GM18868 (cell line): ENCODE measurements around the gene SPRYD3.
A peak's percentile ranks its signal among the peaks of the same experiment; 100 is the strongest.

Experiments used
- ATAC-seq: cut with Tn5 transposase; IDR thresholded peaks from one replicate; pipeline ENCODE4 v1.9.1; 2021; ENCODE audit warnings: mild to moderate bottlenecking, moderate library complexity; ENCODE audit not compliant: unreplicated experiment

SPRYD3 gene

DNA sequence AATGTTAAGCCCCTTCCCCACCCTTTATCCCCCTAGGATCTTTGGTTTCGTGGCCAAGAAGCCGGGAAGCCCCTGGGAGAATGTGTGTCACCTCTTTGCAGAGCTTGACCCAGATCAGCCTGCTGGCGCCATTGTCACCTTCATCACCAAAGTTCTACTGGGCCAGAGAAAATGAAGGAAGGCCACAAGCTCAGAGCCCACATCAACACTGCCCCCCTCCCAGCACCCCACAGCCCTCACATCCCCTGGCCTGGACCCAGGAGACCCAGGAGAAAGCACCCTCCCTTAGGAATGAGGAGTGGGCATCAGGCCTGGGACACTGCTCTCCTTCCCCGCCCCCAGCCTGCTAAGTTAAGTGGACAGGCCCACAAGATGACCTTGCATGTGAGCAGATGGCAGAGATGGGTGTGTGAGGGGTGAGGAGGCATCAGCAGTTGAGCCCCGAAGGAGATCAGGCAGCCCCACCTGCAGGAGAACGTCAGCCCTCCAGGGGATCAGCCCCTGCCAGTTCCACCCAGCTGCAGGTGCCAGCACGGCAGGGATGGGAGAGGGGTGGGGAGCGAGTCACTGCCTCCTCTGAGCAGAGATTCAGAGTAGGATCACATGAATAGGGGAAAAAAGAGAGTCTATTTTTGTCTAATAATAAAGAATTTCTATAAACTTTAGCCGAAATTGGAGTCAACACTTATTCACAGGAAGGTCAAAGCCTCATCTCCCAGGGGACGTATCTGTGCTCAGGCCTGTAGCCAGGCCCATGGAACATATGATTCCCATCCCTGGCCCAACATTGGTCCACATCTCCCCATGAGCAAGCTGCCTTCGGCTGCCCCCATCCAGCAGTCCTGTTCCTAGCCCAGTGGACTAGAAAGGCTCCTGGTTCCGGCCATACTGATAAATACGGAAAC lies 15.2 kb downstream of the SPRYD3 start:
- ATAC-seq = no peak

DNA sequence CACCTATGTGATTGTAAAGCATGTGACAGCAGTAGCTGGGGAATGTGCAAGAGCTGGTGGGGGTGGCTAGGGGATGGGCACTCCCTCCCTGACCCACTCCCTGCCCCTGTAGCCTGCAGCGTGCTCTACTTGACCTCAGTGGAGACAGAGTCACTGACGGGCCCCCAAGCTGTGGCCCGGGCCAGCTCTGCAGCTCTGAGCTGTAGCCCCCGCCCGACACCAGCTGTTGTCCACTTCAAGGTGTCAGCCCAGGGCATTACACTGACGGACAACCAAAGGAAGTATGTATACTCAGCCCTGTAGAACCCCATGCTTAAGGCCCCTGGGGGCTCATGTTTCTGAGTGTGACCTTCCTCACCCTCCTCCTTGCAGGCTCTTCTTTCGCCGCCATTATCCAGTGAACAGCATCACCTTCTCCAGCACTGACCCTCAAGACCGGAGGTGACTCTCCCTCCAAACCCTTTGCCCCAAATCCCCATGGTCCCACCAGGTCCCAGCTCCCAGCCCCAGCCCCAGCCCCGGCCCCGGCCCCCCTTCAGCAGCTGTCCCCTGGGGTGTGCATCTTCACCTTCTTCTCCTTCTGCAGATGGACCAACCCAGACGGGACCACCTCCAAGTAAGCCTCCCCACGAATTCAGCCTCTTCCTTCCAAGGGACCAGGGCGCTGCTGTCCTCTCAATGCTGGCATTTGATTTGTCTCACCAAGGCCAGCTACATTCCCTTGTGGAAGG lies 16.0 kb downstream of the SPRYD3 start:
- no peak for ATAC-seq

DNA sequence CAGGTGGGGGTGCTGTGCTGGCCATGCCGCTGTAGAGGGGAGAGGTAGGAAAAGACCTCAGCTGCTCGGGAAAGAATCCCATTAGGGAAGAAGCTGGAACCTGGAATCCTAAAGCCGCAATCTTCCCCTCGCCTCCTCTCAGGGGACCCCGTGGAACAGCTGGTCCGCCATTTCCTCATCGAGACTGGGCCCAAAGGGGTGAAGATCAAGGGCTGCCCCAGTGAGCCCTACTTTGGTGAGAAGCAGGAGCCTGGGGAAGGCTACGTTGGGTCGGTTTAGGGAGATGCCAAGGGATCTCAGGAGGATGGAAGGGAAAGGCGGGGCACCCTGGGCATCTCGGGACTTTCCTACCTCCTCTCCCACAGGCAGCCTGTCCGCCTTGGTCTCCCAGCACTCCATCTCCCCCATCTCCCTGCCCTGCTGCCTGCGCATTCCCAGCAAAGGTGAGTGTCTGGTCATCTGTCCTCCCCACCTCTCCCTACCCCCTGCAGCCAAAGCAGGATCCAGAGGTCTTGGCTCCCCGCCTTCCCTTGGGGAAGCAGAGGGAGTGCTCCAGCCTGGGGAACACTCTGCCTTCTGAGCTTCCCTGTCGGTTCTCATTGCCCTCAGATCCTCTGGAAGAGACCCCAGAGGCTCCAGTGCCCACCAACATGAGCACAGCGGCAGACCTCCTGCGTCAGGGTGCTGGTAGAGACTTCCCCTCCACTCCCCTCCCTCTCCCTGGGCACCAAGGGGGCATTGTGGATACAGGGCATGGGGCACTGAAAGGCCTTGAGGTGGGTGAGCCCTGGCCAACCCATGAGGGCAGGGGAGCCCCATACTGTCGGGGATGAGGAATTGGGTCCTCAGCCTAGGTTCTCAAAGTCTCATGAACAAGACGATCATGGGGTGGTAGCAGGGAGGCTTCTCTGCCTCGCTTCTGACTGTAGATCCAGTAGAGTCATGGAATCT lies 16.9 kb downstream of the SPRYD3 start:
- no peak for ATAC-seq

DNA sequence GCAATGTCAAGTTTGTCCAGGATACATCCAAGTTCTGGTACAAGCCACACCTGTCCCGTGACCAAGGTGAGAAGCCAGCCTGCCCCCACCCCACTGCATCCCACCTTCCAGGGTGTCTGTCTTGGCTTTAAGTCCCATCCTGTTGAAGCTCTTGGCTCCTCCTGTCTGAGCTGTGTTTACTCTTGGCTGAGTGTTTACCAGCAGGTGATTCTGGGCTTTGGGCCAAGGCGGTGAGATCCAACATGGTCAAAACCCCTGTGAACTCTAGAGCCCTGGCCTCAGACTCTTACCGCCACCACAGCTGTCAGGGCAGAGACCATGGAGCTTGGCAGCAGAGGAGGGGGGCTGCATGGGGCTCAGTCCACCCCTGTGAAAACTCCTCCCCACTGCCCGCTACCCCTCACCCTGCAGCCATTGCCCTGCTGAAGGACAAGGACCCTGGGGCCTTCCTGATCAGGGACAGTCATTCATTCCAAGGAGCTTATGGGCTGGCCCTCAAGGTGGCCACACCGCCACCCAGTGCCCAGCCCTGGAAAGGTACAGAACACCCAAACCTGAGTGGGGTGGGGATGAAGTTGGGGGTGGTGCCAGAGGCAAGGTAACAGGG lies 17.7 kb downstream of the SPRYD3 start:
- no peak for ATAC-seq

DNA sequence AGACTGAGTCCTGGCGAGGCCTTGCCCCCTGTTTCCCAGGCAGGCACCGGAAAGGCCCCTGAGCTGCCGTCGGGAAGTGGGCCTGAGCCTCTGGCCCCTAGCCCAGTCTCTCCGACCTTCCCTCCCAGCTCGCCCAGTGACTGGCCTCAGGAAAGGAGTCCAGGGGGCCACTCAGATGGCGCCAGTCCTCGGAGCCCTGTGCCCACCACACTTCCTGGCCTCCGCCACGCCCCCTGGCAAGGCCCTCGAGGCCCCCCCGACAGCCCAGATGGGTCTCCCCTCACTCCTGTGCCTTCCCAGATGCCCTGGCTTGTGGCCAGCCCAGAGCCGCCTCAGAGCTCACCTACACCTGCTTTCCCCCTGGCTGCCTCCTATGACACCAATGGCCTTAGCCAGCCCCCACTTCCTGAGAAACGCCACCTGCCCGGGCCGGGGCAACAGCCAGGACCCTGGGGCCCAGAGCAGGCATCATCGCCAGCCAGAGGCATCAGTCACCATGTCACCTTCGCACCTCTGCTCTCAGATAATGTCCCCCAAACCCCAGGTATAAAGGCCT lies 18.4 kb downstream of the SPRYD3 start:
- no peak for ATAC-seq

DNA sequence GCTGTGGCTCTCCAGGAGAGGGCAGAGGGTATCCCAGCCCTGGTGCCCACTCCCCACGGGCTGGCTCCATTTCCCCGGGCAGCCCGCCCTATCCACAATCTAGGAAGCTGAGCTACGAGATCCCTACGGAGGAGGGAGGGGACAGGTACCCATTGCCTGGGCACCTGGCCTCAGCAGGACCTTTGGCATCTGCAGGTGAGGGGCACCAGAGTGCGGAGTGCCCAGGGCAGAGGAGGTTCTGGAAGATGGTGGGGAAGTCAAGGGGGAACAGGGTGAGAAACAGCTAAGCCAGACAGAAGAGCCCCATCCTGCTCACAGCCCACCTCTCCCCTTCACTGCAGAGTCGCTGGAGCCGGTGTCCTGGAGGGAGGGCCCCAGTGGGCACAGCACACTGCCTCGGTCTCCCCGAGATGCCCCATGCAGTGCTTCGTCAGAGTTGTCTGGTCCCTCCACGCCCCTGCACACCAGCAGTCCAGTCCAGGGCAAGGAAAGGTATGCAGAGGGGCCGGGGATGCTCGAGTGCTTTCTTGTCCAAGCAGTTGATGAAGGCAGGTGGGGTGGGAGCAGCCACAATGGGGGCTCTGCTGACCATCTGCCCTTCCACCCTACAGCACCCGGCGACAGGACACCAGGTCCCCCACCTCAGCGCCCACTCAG lies 19.0 kb downstream of the SPRYD3 start:
- no peak for ATAC-seq

DNA sequence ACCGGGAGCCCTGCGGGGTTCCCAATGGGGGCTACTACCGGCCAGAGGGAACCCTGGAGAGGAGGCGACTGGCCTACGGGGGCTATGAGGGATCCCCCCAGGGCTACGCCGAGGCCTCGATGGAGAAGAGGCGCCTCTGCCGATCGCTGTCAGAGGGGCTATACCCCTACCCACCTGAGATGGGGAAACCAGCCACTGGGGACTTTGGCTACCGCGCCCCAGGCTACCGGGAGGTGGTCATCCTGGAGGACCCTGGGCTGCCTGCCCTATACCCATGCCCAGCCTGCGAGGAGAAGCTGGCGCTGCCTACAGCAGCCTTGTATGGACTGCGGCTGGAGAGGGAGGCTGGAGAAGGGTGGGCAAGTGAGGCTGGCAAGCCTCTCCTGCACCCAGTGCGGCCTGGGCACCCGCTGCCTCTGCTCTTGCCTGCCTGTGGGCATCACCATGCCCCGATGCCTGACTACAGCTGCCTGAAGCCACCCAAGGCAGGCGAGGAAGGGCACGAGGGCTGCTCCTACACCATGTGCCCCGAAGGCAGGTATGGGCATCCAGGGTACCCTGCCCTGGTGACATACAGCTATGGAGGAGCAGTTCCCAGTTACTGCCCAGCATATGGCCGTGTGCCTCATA lies 19.6 kb downstream of the SPRYD3 start:
- ATAC-seq = no peak

DNA sequence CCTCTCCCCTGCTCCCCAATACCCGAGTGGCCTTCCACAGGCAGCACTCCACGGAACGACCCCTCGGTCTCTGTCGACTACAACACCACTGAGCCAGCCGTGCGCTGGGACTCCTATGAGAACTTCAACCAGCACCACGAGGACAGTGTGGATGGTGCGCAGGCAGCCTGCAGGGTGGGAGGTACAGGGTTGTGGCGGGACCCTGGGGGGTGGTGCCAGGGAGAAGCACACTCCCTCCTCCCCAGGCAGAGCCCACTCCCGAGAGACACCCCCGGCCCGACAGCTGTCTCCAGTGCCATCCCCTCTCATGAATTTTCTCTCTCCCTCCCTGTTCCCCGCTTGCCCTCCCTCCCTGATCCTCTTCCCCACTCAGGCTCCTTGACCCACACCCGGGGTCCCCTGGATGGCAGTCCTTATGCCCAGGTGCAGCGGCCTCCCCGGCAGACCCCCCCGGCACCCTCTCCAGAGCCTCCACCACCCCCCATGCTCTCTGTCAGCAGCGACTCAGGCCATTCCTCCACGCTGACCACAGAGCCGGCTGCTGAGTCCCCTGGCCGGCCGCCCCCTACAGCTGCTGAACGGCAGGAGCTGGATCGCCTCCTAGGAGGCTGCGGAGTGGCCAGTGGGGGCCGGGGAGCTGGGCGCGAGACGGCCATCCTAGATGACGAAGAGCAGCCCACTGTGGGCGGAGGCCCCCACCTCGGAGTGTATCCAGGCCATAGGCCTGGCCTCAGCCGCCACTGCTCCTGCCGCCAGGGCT lies 20.3 kb downstream of the SPRYD3 start:
- ATAC-seq = no peak

DNA sequence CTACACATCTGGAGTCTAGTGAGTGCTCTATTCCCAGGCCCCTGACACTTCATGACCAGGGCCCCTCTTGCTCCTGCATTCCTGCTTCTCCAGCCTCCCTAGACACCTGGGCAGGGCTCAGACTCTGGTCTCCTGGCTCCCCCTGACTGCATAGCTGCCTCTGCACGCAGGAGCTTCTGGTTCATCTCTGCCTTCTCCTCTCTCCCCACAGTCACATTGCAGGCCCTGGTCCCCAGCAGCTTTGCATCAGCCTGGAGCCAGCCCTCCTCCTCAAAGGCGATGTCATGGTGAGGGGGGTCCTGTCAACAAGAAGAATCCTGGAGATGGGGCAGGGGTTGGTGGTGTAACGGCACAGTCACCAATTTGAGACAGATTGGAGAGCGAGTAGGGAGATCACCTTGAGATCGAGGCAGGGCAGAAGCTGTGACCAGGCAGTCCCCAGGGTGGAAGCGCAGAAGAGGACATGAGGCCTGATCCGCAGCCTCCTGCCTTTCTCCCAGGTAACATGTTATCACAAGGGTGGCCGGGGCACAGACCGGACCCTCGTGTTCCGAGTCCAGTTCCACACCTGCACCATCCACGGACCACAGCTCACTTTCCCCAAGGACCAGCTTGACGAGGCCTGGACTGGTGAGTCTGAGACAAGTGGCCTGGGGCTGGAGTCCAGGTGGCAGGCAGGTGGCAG lies 21.2 kb downstream of the SPRYD3 start:
- ATAC-seq = no peak

DNA sequence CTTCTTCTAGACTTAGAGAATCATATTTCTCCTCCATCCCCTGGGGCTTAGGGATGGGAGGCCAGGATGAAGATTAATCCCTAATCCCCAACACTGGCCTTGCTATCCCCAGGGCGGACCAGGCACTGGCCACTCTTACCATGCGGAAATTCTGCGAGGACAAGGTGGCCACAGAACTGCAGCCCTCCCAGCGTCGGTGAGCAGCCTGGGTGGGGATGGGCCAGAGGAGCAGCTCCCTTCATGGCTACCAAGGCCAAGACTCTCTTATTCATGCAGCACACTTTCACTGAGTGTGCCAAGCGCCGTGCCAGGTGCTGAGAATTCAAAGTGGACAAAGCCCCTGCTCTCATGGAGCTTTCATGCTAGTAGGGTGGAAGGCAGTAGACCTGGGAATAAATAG lies 22.3 kb downstream of the SPRYD3 start:
- no peak for ATAC-seq

DNA sequence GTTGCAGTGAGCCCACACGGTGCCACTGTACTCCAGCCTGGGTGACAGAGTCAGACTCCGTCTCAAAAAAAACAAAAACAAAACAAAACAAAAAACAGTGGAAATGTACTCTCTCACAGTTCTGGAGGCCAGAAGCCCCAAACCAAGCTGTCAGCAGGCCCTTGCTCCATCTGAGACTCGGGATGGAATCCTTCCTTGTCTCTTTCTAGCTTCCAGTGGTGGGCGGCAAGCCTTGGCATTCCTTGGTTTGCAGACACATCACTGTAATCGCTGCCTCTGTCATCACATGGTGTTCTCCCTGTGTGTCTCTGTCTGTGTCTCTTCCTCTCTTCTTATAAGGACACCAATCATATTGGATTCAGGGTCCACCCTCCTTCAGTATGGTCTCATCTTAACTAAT lies 22.9 kb downstream of the SPRYD3 start:
- ATAC-seq = no peak

DNA sequence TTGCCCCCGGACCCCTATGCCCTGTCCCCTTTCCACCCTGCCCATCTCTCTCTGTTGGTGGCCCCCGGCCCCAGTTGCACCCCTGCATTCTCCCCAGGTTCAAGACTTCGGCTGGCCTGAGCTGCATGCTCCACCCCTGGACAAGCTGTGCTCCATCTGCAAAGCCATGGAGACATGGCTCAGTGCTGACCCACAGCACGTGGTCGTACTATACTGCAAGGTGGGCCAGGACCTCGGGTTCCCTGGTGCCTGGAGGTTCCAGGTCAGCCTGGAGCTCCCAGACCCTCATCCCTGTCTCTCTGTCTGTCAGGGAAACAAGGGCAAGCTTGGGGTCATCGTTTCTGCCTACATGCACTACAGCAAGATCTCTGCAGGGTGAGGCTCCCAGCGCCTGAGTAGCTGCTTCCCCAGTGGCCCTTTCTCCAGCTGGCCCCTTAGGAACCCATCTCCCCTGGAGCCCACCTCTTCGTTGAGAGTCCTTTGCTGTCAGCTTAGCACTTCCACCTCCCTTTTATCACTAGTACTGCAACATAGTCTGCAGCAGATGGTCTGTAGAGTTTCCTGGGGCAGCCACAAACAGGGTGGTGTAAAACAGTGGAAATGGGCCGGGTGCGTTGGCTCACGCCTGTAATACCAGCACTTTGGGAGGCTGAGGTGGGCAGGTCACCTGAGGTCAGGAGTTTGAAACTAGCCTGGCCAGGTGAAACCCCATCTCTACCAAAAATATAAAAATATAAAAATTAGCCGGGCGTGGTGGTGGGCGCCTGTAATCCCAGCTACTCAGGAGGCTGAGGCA lies 23.5 kb downstream of the SPRYD3 start:
- no peak for ATAC-seq

DNA sequence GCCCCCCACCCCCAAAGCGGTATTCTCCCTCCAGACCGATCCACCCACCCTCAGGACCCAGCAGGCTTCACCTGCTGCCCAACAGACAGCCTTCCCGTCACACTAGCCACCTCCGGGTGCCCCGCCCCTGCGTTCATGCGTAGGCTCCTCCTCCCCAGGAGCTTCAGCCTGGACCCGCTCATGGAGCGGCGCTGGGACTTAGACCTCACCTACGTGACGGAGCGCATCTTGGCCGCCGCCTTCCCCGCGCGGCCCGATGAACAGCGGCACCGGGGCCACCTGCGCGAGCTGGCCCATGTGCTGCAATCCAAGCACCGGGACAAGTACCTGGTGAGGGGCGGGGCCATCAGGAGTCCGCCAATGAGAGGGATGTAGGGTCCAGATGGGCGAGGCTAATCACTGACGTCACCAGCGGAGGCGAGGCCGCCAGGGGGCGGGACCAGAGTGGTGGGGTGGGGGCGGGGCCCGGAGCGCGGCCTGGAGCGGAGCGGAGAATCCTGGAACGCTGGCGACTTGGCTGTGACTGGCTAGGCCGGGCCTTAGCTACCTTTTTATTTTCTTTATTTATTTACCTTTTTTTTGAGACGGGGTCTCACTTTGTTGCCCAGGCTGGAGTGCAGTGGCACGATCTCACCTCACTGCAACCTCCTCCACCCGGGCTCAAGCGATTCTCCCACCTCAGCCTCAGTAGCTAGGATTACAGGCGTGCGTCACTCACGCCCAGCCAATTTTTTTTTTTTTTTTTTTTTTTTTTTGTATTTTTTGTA lies 24.9 kb downstream of the SPRYD3 start:
- peak; percentile 91 for ATAC-seq

DNA sequence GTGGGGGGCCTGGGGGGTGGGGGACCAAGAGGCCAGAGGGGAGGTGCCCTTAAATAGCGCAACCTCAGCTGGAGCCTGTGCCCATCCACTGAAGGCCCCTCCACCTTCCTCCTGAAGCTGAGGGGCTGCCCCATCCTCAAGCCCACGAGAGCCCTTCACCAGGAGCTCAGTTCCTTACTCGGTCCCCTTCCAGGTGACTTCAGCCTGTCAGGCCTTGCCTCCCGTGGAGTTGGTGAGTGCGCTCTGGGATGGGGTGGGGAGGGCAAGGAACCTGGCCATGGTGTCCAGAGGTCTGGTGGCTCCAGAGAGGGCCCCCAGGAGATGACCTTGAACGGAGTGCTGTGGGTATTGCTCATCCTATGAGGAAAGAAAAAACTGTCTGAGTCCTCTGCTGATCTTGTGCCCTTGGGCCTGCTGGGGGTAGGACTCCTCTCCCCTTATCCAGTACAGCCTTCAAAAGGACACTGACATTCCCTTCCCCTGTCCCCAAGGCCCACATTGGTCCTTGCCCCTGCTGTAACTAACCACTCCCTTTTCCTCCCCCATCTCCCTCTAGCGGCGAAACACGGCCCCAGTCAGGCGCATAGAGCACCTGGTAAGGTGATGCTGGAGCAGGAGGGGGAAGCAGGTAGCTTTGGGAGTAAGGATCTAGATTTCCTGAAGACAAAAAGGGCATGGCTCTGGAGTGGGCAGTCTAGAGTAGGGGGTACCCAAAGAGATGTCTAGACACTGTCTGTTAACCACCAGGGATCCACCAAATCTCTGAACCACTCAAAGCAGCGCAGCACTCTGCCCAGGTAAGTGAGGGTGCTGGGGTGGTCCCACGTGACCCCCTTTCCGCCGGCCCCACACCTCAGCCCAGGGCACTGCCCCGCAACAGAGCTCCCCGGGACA lies 25.7 kb downstream of the SPRYD3 start:
- ATAC-seq = no peak

DNA sequence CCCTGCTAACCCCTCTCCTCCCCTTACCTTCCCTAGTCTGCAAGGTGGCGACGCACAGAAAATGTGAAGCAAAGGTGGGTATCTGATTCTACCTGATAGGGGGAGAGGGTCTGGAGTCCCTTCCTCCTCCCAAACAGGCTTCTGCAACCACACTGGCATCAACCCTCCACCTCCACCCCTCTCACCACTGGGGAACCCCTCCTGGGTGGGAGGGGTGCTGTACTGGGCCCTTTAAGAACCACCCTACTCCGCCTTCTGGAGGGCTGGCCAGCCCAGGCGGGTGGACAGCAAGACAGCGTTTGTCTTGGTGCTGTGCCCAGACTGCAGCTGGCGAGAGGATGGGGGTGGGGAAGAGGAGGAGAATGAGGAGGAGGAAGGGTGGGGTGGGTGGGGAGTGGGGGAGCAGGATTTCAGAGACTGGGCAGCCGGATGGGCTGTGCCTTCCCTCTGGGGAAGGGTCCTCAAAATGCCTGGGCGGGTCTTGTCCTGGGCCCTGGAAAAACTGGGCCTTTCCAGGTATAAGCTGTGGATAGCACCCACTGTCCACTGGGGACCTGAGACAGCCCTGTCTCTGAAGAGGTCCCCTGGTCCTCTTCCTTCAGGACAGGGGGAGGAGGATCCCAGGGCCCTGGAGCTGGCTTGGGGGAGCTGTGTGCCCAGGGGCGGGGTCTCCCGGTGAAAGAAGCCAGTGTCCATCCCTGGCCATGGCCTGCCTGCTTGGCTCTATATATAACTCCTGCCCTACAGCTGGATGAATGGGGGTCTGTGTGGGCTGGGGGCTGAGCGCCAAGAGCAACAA lies 26.6 kb downstream of the SPRYD3 start:
- no peak for ATAC-seq
